ENCODE measurements around the gene DENND1A. TPM values are rescaled to one million over a fixed set of nuclear protein-coding genes. Genes with fewer than 3 reads are reported as not detected.

Gene DENND1A
- total RNA-seq, 1 donor from 2014 or later, result 12.7 TPM

- peaks cover 46% of the 10 kb centered on the region for H3K27me3 Mint-ChIP-seq (ENCODE audit: low read depth, unreplicated experiment)
Measured at GRCh38 chr9:123354806-123355508, 575.0 kb downstream of the DENND1A start.

GRCh38 chr9:123353984-123354591, 575.8 kb downstream of the DENND1A start:
- no peak for DNase-seq (ENCODE audit: low read depth)
- H3K4me3 Mint-ChIP-seq (ENCODE audit: unreplicated experiment), result no peak overlapping the region
- TF ChIP-seq EZH2 (IDR thresholded peaks at IDR 0.05; ENCODE audit: insufficient read depth, low read length) (no peak), CTCF (IDR thresholded peaks at IDR 0.05; ENCODE audit: insufficient read depth, low read depth, low read length) (peak; percentile 57)
- H3K27ac Mint-ChIP-seq (ENCODE audit: unreplicated experiment), result no peak overlapping the region
- Histone ChIP-seq H3K9ac (ENCODE audit: low read length) (no peak overlapping the region), H4K20me1 (ENCODE audit: insufficient read depth, low read length) (no peaks in the 10 kb centered on the region), H3K36me3 (ENCODE audit: insufficient read depth, low read length) (no peaks in the 10 kb centered on the region), H3K79me2 (ENCODE audit: insufficient read depth, low read length) (no peaks in the 10 kb centered on the region), H3K9me3 (ENCODE audit: insufficient read depth, low read depth, low read length) (no peaks in the 10 kb centered on the region), H3K27me3 (ENCODE audit: insufficient read depth, low read length) (peaks cover 30% of the 10 kb centered on the region), H3K4me2 (ENCODE audit: low read length) (no peak overlapping the region), H3K4me1 (ENCODE audit: insufficient read depth, low read length) (peaks cover 5% of the 10 kb centered on the region), H2AFZ (ENCODE audit: low read depth, low read length) (no peak overlapping the region), H3K27ac (ENCODE audit: low read depth, low read length) (no peak overlapping the region), H3K4me3 (ENCODE audit: insufficient read depth, low read depth, low read length) (no peak overlapping the region)
- FAIRE-seq, result no peak
- H3K36me3 Mint-ChIP-seq (ENCODE audit: low read depth, unreplicated experiment), result no peaks in the 10 kb centered on the region
- H3K9me3 Mint-ChIP-seq (ENCODE audit: unreplicated experiment), result no peaks in the 10 kb centered on the region
- peaks cover 47% of the 10 kb centered on the region for H3K27me3 Mint-ChIP-seq (ENCODE audit: low read depth, unreplicated experiment)
- peaks cover 17% of the 10 kb centered on the region for H3K4me1 Mint-ChIP-seq (ENCODE audit: low read depth, unreplicated experiment)

More at GRCh38 chr9:123354806-123355508, 575.0 kb downstream of the DENND1A start:
- DNase-seq (ENCODE audit: low read depth) (no peak), FAIRE-seq (no peak)
- Histone ChIP-seq H3K27ac (ENCODE audit: low read depth, low read length) (no peak overlapping the region), H2AFZ (ENCODE audit: low read depth, low read length) (no peak overlapping the region), H3K4me1 (ENCODE audit: insufficient read depth, low read length) (peaks cover 5% of the 10 kb centered on the region), H3K27me3 (ENCODE audit: insufficient read depth, low read length) (peaks cover 30% of the 10 kb centered on the region), H3K9ac (ENCODE audit: low read length) (no peak overlapping the region), H3K79me2 (ENCODE audit: insufficient read depth, low read length) (no peaks in the 10 kb centered on the region), H3K4me2 (ENCODE audit: low read length) (no peak overlapping the region), H4K20me1 (ENCODE audit: insufficient read depth, low read length) (no peaks in the 10 kb centered on the region), H3K4me3 (ENCODE audit: insufficient read depth, low read depth, low read length) (no peak overlapping the region), H3K9me3 (ENCODE audit: insufficient read depth, low read depth, low read length) (no peaks in the 10 kb centered on the region), H3K36me3 (ENCODE audit: insufficient read depth, low read length) (no peaks in the 10 kb centered on the region)
- Mint-ChIP-seq H3K36me3 (ENCODE audit: low read depth, unreplicated experiment) (no peaks in the 10 kb centered on the region), H3K27ac (ENCODE audit: unreplicated experiment) (no peak overlapping the region), H3K4me3 (ENCODE audit: unreplicated experiment) (peak overlapping the region; percentile 66), H3K9me3 (ENCODE audit: unreplicated experiment) (no peaks in the 10 kb centered on the region), H3K4me1 (ENCODE audit: low read depth, unreplicated experiment) (peaks cover 24% of the 10 kb centered on the region)
- TF ChIP-seq CTCF (IDR thresholded peaks at IDR 0.05; ENCODE audit: insufficient read depth, low read depth, low read length), result no peak
- no peak for TF ChIP-seq EZH2 (IDR thresholded peaks at IDR 0.05; ENCODE audit: insufficient read depth, low read length)

- no peak for FAIRE-seq
- Mint-ChIP-seq H3K9me3 (ENCODE audit: unreplicated experiment) (no peaks in the 10 kb centered on the region), H3K27ac (ENCODE audit: unreplicated experiment) (no peak overlapping the region), H3K4me1 (ENCODE audit: low read depth, unreplicated experiment) (peaks cover 10% of the 10 kb centered on the region), H3K27me3 (ENCODE audit: low read depth, unreplicated experiment) (peaks cover 47% of the 10 kb centered on the region), H3K36me3 (ENCODE audit: low read depth, unreplicated experiment) (no peaks in the 10 kb centered on the region), H3K4me3 (ENCODE audit: unreplicated experiment) (no peak overlapping the region)
- peaks cover 34% of the 10 kb centered on the region for H3K27me3 ChIP-seq (ENCODE audit: insufficient read depth, low read length)
- H3K4me3 ChIP-seq (ENCODE audit: insufficient read depth, low read depth, low read length), result no peak overlapping the region
- H3K36me3 ChIP-seq (ENCODE audit: insufficient read depth, low read length), result no peaks in the 10 kb centered on the region
- H3K9me3 ChIP-seq (ENCODE audit: insufficient read depth, low read depth, low read length), result no peaks in the 10 kb centered on the region
- H3K27ac ChIP-seq (ENCODE audit: low read depth, low read length), result no peak overlapping the region
- H3K4me1 ChIP-seq (ENCODE audit: insufficient read depth, low read length), result peaks cover 5% of the 10 kb centered on the region
- no peaks in the 10 kb centered on the region for H3K79me2 ChIP-seq (ENCODE audit: insufficient read depth, low read length)
- H3K4me2 ChIP-seq (ENCODE audit: low read length), result no peak overlapping the region
- H2AFZ ChIP-seq (ENCODE audit: low read depth, low read length), result no peak overlapping the region
- H4K20me1 ChIP-seq (ENCODE audit: insufficient read depth, low read length), result no peaks in the 10 kb centered on the region
- no peak overlapping the region for H3K9ac ChIP-seq (ENCODE audit: low read length)
- DNase-seq (ENCODE audit: low read depth), result no peak
- TF ChIP-seq CTCF (IDR thresholded peaks at IDR 0.05; ENCODE audit: insufficient read depth, low read depth, low read length) (no peak), EZH2 (IDR thresholded peaks at IDR 0.05; ENCODE audit: insufficient read depth, low read length) (no peak)
Measured at GRCh38 chr9:123353041-123353440, 576.9 kb downstream of the DENND1A start.

All from astrocyte (in vitro differentiated cells and primary cell).